Right lobe of liver (tissue), 6 donors: ENCODE results near the gene MARCKS. TPM values are rescaled to one million over a fixed set of nuclear protein-coding genes. Genes with fewer than 3 reads are reported as not detected.

ENCODE experiments used
- ATAC-seq, 4 donors: fragments of 200-7000 bp; cut with Tn5 transposase; one replicate each; pipeline ENCODE4 v1.9.1; 2020; ENCODE audit warnings: mild to moderate bottlenecking in 4 of 4, moderate library complexity in 4 of 4
- DNase-seq, 3 donors: peaks; one replicate each; pipeline ENCODE4 v3.0.0-alpha.2; 2020
- H3K27ac ChIP-seq, 3 donors: fragments of 200-600 bp; one replicate each; pipeline ENCODE4 v1.8.0; 2022
- H3K27me3 ChIP-seq, 2 donors: fragments of 200-600 bp; one replicate each; pipeline ENCODE4 v1.8.0; 2022
- H3K36me3 ChIP-seq, 4 donors: fragments of 200-600 bp; sonication (generic) in 1 of 4; one replicate each; pipeline versions ENCODE4 v1.5.1 to v1.8.0; 2017 to 2022; ENCODE audit warnings: control low read depth in 1 of 4
- H3K4me1 ChIP-seq, 4 donors: fragments of 200-600 bp; sonication (generic) in 1 of 4; one replicate each; pipeline versions ENCODE4 v1.5.1 to v1.8.0; 2017 to 2022; ENCODE audit warnings: control low read depth in 1 of 4
- H3K4me3 ChIP-seq, 3 donors: fragments of 200-600 bp; one replicate each; pipeline ENCODE4 v1.8.0; 2022
- H3K9me3 ChIP-seq, 4 donors: fragments of 200-600 bp; sonication (generic) in 1 of 4; one replicate each; pipeline versions ENCODE4 v1.5.1 to v1.8.0; 2017 to 2022; ENCODE audit warnings: control low read depth in 1 of 4
- POLR2A ChIP-seq: fragments of 450-650 bp; IDR thresholded peaks from one replicate; pipeline ENCODE4 v1.6.1; 2017; ENCODE audit warnings: antibody characterized with exemption, mild to moderate bottlenecking
- WGBS: methylation state at CpG from one replicate; pipeline ENCODE4 v1.1.6; 2018; ENCODE audit warnings: low coverage, low lambda C conversion rate; ENCODE audit not compliant: insufficient coverage; ENCODE audit errors: missing lambda C conversion rate; 5-methylcytosine and 5-hydroxymethylcytosine counted together
- intact Hi-C, 2 donors: fragments of 100-400 bp; cut with DNase I; formaldehyde crosslinking; loops; one replicate each; pipeline versions ENCODE4 v1.11.2 to v1.14.1; 2022
- total RNA-seq, 6 experiments: library from RNA; depleted of rRNA in 2 of 6; stranded (reverse); fragments of >200 nt in 2 of 6; fragmentation: NEBNext Ultra II Directional in 3 of 6; extraction: Animal tissue kit (Norgen Biotek cat#: 25700) in 3 of 6; gene quantifications; one replicate each; pipeline versions ENCODE4 v1.1.0 to v1.2.4, GENCODE V29; 2016 to 2023
- TF ChIP-seq, protein P1 (sequence below), 4 donors: fragments of 200-600 bp in 3 of 4; fragments of 450-650 bp in 1 of 4; IDR thresholded peaks; one replicate each; pipeline versions ENCODE4 v1.5.1 to v1.8.0; 2016 to 2022; ENCODE audit warnings: antibody characterized with exemption in 4 of 4, mild to moderate bottlenecking in 2 of 4
- donor health status: DM: no; HTN: yes; CAD: no.
- donor health status: DM: no; HTN: no; CAD: no.
- donor health status: DM: no; HTN: no; CAD: no.
- donor health status: DM: no; HTN: yes; CAD: no.
- donor health status: DM: no; HTN: yes; CAD: no.

Gene MARCKS
- total RNA-seq, 6 experiments from 2014 or later, result 5.2 to 29.9 (median 16.8) TPM

DNA sequence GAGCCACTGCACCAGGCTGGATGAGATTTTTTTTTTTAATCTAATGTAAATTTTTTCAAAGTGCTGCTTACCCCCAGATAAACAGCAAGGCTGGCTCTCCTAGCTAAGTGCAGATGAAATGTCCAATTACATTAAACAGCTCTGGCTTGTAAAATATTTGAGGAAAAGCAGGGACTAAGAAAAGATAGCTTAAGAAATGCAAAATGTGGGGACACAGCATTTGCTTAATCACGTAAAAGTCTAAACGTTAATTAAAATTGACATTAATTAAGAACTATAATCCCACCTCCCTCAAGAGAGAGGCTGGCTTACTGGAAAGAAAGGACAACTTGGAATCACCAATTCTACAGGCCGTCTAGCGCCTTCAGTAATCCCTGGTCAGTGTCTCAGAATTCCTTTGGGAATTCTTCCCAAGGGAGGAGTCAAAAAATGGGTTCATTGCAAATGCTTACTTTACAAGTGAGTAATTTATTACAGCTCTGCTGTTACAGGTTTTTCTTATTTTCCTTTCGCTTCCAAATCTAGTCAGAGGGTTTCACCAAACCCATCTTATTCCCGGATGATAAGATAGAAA lies 13.6 kb upstream of the MARCKS start:
- intact Hi-C loops, result no loop called here
- no peaks in the 10 kb centered on the region for H3K36me3 ChIP-seq
- no peak overlapping the region for H3K27ac ChIP-seq
- H3K27me3 ChIP-seq, result no peaks in the 10 kb centered on the region
- 86% methylated on average over 6 of the region's 6 CpGs for WGBS
- H3K4me3 ChIP-seq, result no peak overlapping the region
- TF ChIP-seq, protein P1, sequence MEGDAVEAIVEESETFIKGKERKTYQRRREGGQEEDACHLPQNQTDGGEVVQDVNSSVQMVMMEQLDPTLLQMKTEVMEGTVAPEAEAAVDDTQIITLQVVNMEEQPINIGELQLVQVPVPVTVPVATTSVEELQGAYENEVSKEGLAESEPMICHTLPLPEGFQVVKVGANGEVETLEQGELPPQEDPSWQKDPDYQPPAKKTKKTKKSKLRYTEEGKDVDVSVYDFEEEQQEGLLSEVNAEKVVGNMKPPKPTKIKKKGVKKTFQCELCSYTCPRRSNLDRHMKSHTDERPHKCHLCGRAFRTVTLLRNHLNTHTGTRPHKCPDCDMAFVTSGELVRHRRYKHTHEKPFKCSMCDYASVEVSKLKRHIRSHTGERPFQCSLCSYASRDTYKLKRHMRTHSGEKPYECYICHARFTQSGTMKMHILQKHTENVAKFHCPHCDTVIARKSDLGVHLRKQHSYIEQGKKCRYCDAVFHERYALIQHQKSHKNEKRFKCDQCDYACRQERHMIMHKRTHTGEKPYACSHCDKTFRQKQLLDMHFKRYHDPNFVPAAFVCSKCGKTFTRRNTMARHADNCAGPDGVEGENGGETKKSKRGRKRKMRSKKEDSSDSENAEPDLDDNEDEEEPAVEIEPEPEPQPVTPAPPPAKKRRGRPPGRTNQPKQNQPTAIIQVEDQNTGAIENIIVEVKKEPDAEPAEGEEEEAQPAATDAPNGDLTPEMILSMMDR (IDR thresholded peaks at IDR 0.05), result no peak
- TF ChIP-seq POLR2A, result no peak
- ATAC-seq (no peak), DNase-seq (no peak)
- no peaks in the 10 kb centered on the region for H3K9me3 ChIP-seq
- no peaks in the 10 kb centered on the region for H3K4me1 ChIP-seq

DNA sequence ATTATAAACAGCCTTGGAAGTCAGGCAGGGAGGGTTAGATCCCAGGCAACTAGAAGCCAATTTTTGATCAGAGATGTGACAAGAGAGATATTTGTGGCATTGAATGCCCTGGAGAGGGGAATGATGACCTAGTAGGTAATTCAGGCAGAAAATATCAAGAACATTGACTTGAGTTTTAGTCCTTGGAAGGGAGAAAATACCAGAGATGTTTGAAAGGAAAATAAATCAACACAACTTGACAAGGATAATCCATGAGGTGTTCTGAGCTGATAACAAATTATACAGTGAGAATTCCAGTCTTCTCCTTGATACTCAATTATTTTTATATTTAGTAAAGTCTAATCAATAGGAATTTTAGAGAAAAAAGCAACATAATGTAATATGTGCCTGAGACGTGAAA lies 10.6 kb upstream of the MARCKS start:
- Histone ChIP-seq H3K27me3 (no peaks in the 10 kb centered on the region), H3K4me1 (no peaks in the 10 kb centered on the region), H3K9me3 (no peaks in the 10 kb centered on the region), H3K36me3 (no peaks in the 10 kb centered on the region), H3K27ac (no peak overlapping the region), H3K4me3 (no peak overlapping the region)
- DNase-seq (no peak), ATAC-seq (no peak)
- intact Hi-C loops, result no loop called here
- no peak for TF ChIP-seq POLR2A
- TF ChIP-seq, protein P1 (IDR thresholded peaks at IDR 0.05), result no peak
- WGBS, result 81% methylated on average over 1 of the region's 1 CpG

DNA sequence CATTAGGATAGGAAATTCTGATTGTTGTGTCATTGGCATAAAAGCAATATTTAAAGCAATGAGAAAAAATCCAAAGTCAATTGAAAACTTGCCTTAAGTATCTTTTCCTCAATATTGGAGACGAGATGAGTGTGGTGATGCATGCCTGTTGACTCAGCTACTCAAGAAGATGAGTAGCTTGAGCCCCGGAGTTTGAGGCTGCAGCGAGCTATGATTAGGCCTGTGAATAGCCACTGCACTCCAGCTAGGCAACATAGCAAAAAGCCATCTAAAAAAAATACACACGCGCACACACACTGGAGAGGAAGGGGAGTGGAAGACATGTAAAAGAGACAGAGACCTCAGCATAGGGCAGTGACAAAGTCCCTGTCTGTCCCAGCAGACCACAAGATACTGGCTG lies 9.7 kb upstream of the MARCKS start:
- DNase-seq (no peak), ATAC-seq (no peak)
- Histone ChIP-seq H3K27ac (no peak overlapping the region), H3K4me1 (no peaks in the 10 kb centered on the region), H3K27me3 (no peaks in the 10 kb centered on the region), H3K9me3 (no peaks in the 10 kb centered on the region), H3K4me3 (no peak overlapping the region), H3K36me3 (no peaks in the 10 kb centered on the region)
- TF ChIP-seq, protein P1 (IDR thresholded peaks at IDR 0.05), result no peak
- TF ChIP-seq POLR2A, result no peak
- WGBS, result 78% methylated on average over 1 of the region's 5 CpGs
- intact Hi-C loops, result no loop called here

DNA sequence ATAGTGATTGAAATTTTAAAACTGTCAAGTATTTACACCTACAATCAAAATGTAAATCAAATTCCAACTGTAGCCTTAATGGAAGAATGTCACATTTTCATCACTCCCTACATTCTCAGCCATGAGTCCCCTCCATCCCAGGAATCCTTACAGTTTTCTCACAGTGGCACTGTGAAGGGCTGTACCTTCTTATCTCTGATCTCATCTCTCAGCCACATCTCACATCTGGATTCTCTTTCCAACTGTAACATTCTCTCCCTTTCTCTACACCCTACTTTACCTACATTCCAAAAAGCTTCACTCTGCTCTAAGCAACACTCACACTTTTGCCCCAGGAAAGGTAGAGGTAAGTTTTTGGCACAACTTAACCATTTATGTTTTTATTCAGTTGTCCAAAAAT lies 8.9 kb upstream of the MARCKS start:
- ATAC-seq, result no peak
- no peaks in the 10 kb centered on the region for H3K4me1 ChIP-seq

More for the DNA sequence above, 8.9 kb upstream of the MARCKS start:
- TF ChIP-seq POLR2A, result no peak
- TF ChIP-seq, protein P1 (IDR thresholded peaks at IDR 0.05), result no peak
- H3K4me3 ChIP-seq, result no peak overlapping the region
- no peak for DNase-seq
- no peak overlapping the region for H3K27ac ChIP-seq
- H3K27me3 ChIP-seq, result no peaks in the 10 kb centered on the region
- H3K9me3 ChIP-seq, result no peaks in the 10 kb centered on the region
- intact Hi-C loops, result no loop called here
- no peaks in the 10 kb centered on the region for H3K36me3 ChIP-seq
